Measurements from ENCODE around the gene CALHM3. TPM values are rescaled to one million over a fixed set of nuclear protein-coding genes. Genes with fewer than 3 reads are reported as not detected.
"Not testable (repeated sequence)": the region's sequence is repeated elsewhere in the genome, so short reads cannot be mapped to it uniquely, and the experiment has no call there.

The CALHM3 gene
- total and polyA plus RNA-seq, 2 experiments from 2014 or later, result 0.14 to 0.19 TPM

GRCh38 chr10:103487410-103487708 lies 8.3 kb upstream of the CALHM3 start:
- Histone ChIP-seq H3K4me2 (no peak overlapping the region), H3K79me2 (replicated peaks; ENCODE audit: insufficient read depth) (no peaks in the 10 kb centered on the region), H3F3A (replicated peaks; ENCODE audit: low read depth) (no peaks in the 10 kb centered on the region), H3K4me1 (ENCODE audit: insufficient read depth) (no peaks in the 10 kb centered on the region), H4K20me1 (replicated peaks; ENCODE audit: insufficient read depth) (no peaks in the 10 kb centered on the region), H3K27me3 (ENCODE audit: insufficient read depth) (peaks cover 7% of the 10 kb centered on the region), H3K27ac (ENCODE audit: low read depth) (no peak overlapping the region), H2AFZ (no peak overlapping the region), H3K9me2 (ENCODE audit: insufficient read depth) (no peaks in the 10 kb centered on the region), H3K36me3 (ENCODE audit: insufficient read depth) (no peaks in the 10 kb centered on the region), H3K4me3 (no peak overlapping the region)
- Mint-ChIP-seq H3K36me3 (ENCODE audit: low read depth) (no peaks in the 10 kb centered on the region), H3K4me3 (no peak overlapping the region), H3K9me3 (no peaks in the 10 kb centered on the region; the same call in 2 of the 3 replicates), H3K4me1 (peaks cover 8% of the 10 kb centered on the region; the same call in 2 of the 3 replicates), H3K27ac (no peak overlapping the region), H3K27me3 (ENCODE audit: insufficient read depth, low read depth, poor library complexity) (peaks cover 7% of the 10 kb centered on the region)
- DNase-seq (ENCODE audit: low spot score) (no peak), ATAC-seq (no peak)
- TF ChIP-seq JUNB (IDR thresholded peaks at IDR 0.05; ENCODE audit: unreplicated experiment), result no peak

GRCh38 chr10:103486635-103487409 lies 7.8 kb upstream of the CALHM3 start:
- ATAC-seq; H3K27ac ChIP-seq (ENCODE audit: low read depth); H4K20me1 ChIP-seq (replicated peaks; ENCODE audit: insufficient read depth); H3K36me3 ChIP-seq (ENCODE audit: insufficient read depth); H3F3A ChIP-seq (replicated peaks; ENCODE audit: low read depth); H3K4me3 Mint-ChIP-seq; H3K4me3 ChIP-seq; H3K9me2 ChIP-seq (ENCODE audit: insufficient read depth); H3K27ac Mint-ChIP-seq; H2AFZ ChIP-seq; H3K27me3 ChIP-seq (ENCODE audit: insufficient read depth); H3K79me2 ChIP-seq (replicated peaks; ENCODE audit: insufficient read depth); H3K9me3 Mint-ChIP-seq; H3K27me3 Mint-ChIP-seq (ENCODE audit: insufficient read depth, low read depth, poor library complexity); H3K4me1 Mint-ChIP-seq; H3K4me2 ChIP-seq; H3K36me3 Mint-ChIP-seq (ENCODE audit: low read depth); H3K4me1 ChIP-seq (ENCODE audit: insufficient read depth); DNase-seq (ENCODE audit: low spot score): not testable (repeated sequence)

GRCh38 chr10:103481974-103482531 lies 3.0 kb upstream of the CALHM3 start:
- H3K27me3 ChIP-seq (ENCODE audit: insufficient read depth), result no peaks in the 10 kb centered on the region
- Mint-ChIP-seq H3K4me3 (no peak overlapping the region), H3K4me1 (peaks cover 3% of the 10 kb centered on the region; the same call in 2 of the 3 replicates), H3K27ac (no peak overlapping the region), H3K36me3 (ENCODE audit: low read depth) (no peaks in the 10 kb centered on the region), H3K27me3 (ENCODE audit: insufficient read depth, low read depth, poor library complexity) (peaks cover 9% of the 10 kb centered on the region), H3K9me3 (no peaks in the 10 kb centered on the region)
- H2AFZ ChIP-seq, result no peak overlapping the region
- no peaks in the 10 kb centered on the region for H3K4me1 ChIP-seq (ENCODE audit: insufficient read depth)
- H4K20me1 ChIP-seq (replicated peaks; ENCODE audit: insufficient read depth), result no peaks in the 10 kb centered on the region
- no peaks in the 10 kb centered on the region for H3K79me2 ChIP-seq (replicated peaks; ENCODE audit: insufficient read depth)
- H3K4me2 ChIP-seq, result no peak overlapping the region
- peak; percentile 29 for ATAC-seq
- H3K4me3 ChIP-seq, result no peak overlapping the region
- no peaks in the 10 kb centered on the region for H3K9me2 ChIP-seq (ENCODE audit: insufficient read depth)
- no peak overlapping the region for H3K27ac ChIP-seq (ENCODE audit: low read depth)
- no peaks in the 10 kb centered on the region for H3F3A ChIP-seq (replicated peaks; ENCODE audit: low read depth)
- peak; percentile 76 for DNase-seq (ENCODE audit: low spot score)
- no peaks in the 10 kb centered on the region for H3K36me3 ChIP-seq (ENCODE audit: insufficient read depth)
- TF ChIP-seq ZNF331 (CRISPR knock-in tag; IDR thresholded peaks at IDR 0.05; ENCODE audit: low read depth) (no peak), EZH2 (IDR thresholded peaks at IDR 0.05; ENCODE audit: low read depth, unreplicated experiment) (no peak), EZH2phosphoT487 (IDR thresholded peaks at IDR 0.05; ENCODE audit: unreplicated experiment) (no peak), CTCF (conservative IDR thresholded peaks at IDR 0.05; ENCODE audit: low read depth in 2 of 2) (peak; percentile 68 to 72), JUNB (IDR thresholded peaks at IDR 0.05; ENCODE audit: unreplicated experiment) (no peak), ZNF462 (CRISPR knock-in tag; IDR thresholded peaks at IDR 0.05) (no peak), ZNF114 (CRISPR knock-in tag; IDR thresholded peaks at IDR 0.05) (no peak), NANOG (IDR thresholded peaks at IDR 0.05; ENCODE audit: borderline replicate concordance) (no peak)

Data from GM23338 (cell line).